Body of pancreas (tissue), 4 donors: ENCODE measurements around the gene CEACAM19. TPM values are rescaled to one million over a fixed set of nuclear protein-coding genes. Genes with fewer than 3 reads are reported as not detected.

Source experiments
- ATAC-seq: fragments of 150-250 bp; one replicate; pipeline ENCODE4 v1.9.1; 2016
- DNase-seq, 4 donors: peaks; one replicate each; pipeline ENCODE4 v3.0.0-alpha.2; 2019
- H3K27ac ChIP-seq, 4 donors: fragments of 200-600 bp; sonication (generic); 1 replicate in 3 of 4; 2 replicates in 1 of 4; pipeline versions ENCODE4 v1.5.1 to v1.6.1; 2016 to 2019; ENCODE audit warnings: mild to moderate bottlenecking in 1 of 4, mixed read lengths in 1 of 4, moderate library complexity in 1 of 4
- H3K27me3 ChIP-seq, 2 donors: fragments of 200-600 bp; sonication (generic); one replicate each; pipeline ENCODE4 v1.6.0; 2016; ENCODE audit warnings: mild to moderate bottlenecking in 1 of 2
- H3K36me3 ChIP-seq, 2 donors: fragments of 200-600 bp; sonication (generic); replicated peaks in 1 of 2; 2 replicates each; pipeline ENCODE4 v1.5.1; 2016; ENCODE audit warnings: low read depth in 2 of 2; ENCODE audit not compliant: insufficient read depth in 1 of 2
- H3K4me1 ChIP-seq: fragments of 200-600 bp; sonication (generic); one replicate; pipeline ENCODE4 v1.6.0; 2016
- H3K4me3 ChIP-seq, 2 donors: fragments of 200-600 bp; sonication (generic); 1 replicate in 1 of 2; 2 replicates in 1 of 2; pipeline ENCODE4 v1.5.1; 2016 to 2019
- H3K9me3 ChIP-seq, 3 donors: fragments of 200-600 bp; sonication (generic); 1 replicate in 2 of 3; 2 replicates in 1 of 3; pipeline ENCODE4 v1.5.1; 2016
- CTCF ChIP-seq, 7 experiments: fragments of 450-650 bp in 4 of 7; fragments of 200-600 bp in 3 of 7; sonication (generic) in 3 of 7; IDR thresholded peaks; one replicate each; pipeline ENCODE4 v1.5.1; 2016 to 2019; ENCODE audit warnings: antibody characterized with exemption in 7 of 7
- POLR2A ChIP-seq, 3 donors: fragments of 450-650 bp; IDR thresholded peaks; one replicate each; pipeline ENCODE4 v1.6.1; 2016; ENCODE audit warnings: antibody characterized with exemption in 3 of 3, mild to moderate bottlenecking in 2 of 3
- WGBS, 2 donors: methylation state at CpG; one replicate each; pipeline ENCODE4 v1.1.5; 2017; 5-methylcytosine and 5-hydroxymethylcytosine counted together
- intact Hi-C: fragments of 100-400 bp; cut with DNase I; formaldehyde crosslinking; loops from one replicate; pipeline ENCODE4 v1.15.1; 2023
- total RNA-seq, 2 donors: library from RNA; depleted of rRNA; stranded (reverse); fragments of >200 nt; gene quantifications; one replicate each; pipeline ENCODE4 v1.1.0, GENCODE V29; 2016

Gene CEACAM19
- total RNA-seq, 2 donors from 2014 or later = 3.9 to 5.3 TPM

DNA sequence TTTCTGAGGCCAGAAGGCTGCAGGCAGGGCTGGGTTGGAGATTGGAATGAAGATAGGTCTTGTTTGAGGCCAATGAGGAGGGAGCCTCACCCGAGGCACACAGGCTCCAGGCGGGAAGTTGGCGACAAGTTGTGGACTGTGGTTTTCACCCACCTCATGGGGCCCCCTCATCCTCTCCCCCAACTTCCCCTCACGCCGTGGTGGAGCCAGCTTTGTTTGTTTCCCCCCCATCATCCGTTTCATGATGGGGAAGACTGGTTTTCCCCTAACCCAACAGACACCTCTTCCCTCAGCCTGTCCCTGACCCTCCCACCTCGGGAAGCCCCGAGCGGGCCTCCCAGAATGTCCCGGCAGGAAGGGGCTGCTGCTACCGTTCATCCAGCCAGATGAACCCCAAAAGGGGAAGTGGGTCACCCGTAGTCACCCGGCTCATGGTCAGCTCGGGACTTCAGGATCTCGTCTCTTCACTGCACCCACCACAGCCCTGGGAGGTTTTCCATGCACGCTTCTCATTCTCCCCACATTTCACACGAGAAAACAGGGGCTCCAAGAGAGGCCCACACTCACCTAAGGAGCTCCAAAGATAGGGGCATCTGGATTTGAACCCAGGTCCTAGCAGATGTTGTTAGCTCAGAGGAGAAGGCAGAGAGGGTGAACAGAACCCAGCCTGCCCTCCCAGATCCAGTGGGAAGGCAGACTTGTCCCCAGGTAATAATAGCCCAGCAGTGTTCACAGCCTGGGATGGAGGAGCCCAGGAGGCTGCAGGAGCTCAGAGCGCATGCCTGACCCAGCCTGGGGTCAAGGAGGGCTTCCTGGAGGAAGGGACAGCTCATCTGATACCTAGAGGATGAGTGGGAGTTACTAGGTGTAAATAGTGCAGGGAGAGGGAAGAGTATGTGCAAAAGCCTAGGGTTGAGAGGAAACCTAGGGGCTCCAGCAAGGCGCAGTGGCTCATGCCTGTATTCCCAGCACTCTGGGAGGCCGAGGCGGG is 51.1 kb downstream of the CEACAM19 start:
- intact Hi-C loops = no loop called here
- Histone ChIP-seq H3K4me1 (peaks cover 58% of the 10 kb centered on the region), H3K27me3 (no peaks in the 10 kb centered on the region), H3K27ac (peak overlapping the region in 2 of 4 donors; percentile 12 to 24), H3K4me3 (no peak overlapping the region), H3K36me3 (no peaks in the 10 kb centered on the region), H3K9me3 (no peaks in the 10 kb centered on the region)
- TF ChIP-seq CTCF (IDR thresholded peaks at IDR 0.05) = no peak
- no peak for TF ChIP-seq POLR2A (IDR thresholded peaks at IDR 0.05)
- ATAC-seq (no peak), DNase-seq (peak in 1 of 4 donors; percentile 43)
- 65 to 71% methylated on average over 17 to 21 of the region's 21 CpGs for WGBS, 2 donors

DNA sequence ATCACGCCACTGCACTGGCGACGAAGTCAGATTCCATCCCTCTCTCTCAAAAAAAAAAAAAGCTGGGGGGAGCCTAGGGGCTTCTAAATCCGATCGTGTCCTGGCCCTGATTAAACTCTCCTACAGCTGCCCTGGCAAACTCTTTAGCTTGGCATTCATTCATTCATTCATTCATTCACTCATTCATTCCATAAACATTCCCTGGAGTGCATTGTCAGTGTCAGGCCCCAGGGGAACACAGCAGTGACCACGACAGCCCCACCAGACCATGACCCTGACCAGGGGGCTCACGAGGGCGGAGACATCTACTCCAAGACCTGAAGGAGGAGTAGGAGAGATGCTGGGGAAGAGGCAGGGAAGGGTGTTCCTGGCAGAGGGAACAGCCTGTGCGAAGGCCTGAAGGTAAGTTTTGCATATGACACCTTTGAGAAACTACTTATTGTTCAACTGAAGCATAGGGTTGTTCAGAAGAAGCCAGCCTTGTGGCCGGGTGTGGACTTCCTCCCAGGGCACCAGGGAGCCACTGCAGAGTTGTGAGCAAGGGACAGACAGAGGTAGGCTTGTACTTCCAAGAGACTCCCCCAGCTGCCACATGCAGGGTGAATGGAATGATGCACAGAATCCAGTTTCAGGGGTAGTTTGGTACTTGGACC is 52.1 kb downstream of the CEACAM19 start:
- no peak overlapping the region for H3K4me3 ChIP-seq

DNA sequence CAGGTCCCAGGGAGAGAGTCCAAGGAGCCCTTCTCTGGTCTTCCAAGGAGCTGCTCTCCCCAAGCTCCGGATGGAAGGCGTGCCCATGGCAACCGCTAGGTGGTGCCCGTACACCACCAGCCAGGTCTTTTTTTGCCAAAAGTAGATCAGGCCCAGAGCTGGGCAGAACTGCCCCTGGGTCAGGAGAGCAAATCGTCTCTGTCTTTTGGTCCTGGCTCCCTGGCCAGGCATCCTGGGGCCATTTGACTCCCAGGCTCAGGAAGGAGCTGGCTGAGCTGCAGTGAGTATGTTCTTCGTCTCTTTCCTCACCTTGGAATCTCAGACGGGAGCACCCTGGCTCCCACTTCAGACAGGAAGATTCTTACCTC is 52.7 kb downstream of the CEACAM19 start:
- intact Hi-C loops = no loop called here
- Histone ChIP-seq H3K27ac (peak overlapping the region; percentile 70 to 86 (median 83)), H3K4me3 (no peak overlapping the region), H3K4me1 (peaks cover 44% of the 10 kb centered on the region), H3K9me3 (no peaks in the 10 kb centered on the region), H3K27me3 (no peaks in the 10 kb centered on the region), H3K36me3 (no peaks in the 10 kb centered on the region)
- TF ChIP-seq POLR2A (IDR thresholded peaks at IDR 0.05) = no peak
- peak; percentile 90 to 99 (median 97) for TF ChIP-seq CTCF (IDR thresholded peaks at IDR 0.05)
- WGBS, 2 donors = 7 to 14% methylated on average over 7 of the region's 7 CpGs
- DNase-seq (peak; percentile 84 to 87 (median 85)), ATAC-seq (peak; percentile 77)

More for the DNA sequence above, 52.1 kb downstream of the CEACAM19 start:
- no peak for ATAC-seq
- no peak for DNase-seq
- Histone ChIP-seq H3K27ac (peak overlapping the region; percentile 70 to 86 (median 83)), H3K36me3 (no peaks in the 10 kb centered on the region), H3K4me1 (peaks cover 48% of the 10 kb centered on the region), H3K9me3 (no peaks in the 10 kb centered on the region), H3K27me3 (no peaks in the 10 kb centered on the region)
- intact Hi-C loops = no loop called here
- WGBS, 2 donors = 51 to 52% methylated on average over 9 to 10 of the region's 10 CpGs
- TF ChIP-seq POLR2A (IDR thresholded peaks at IDR 0.05) = no peak
- TF ChIP-seq CTCF (IDR thresholded peaks at IDR 0.05) = no peak

DNA sequence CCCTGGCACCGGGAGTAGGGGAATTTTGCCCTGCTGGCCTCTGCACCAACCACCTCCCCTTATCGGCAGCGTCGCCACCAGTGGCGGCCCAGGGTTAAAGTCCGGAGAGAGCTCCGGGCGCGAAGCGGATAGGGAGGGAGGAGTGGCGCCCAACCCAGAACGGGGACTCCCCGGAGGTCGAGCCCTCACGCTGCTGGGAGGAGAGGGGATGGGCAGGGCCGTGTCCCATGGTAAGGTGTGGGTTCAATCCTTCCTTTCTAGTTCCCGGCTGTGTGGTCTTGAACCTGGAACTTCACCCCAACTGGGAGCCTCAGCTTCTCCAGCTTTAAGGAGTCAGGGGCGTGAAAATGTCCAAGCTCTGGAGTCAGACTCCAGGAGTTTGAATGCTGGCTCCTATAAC is 54.0 kb downstream of the CEACAM19 start:
- DNase-seq (peak; percentile 82 to 90 (median 86)), ATAC-seq (peak; percentile 88)
- peak in 1 of 3 donors; percentile 33 for TF ChIP-seq POLR2A (IDR thresholded peaks at IDR 0.05)
- TF ChIP-seq CTCF (IDR thresholded peaks at IDR 0.05) = peak in 2 of 7 experiments; percentile 15 to 20
- Histone ChIP-seq H3K27me3 (no peaks in the 10 kb centered on the region), H3K9me3 (no peaks in the 10 kb centered on the region), H3K4me3 (no peak overlapping the region), H3K27ac (peak overlapping the region; percentile 70 to 86 (median 83)), H3K4me1 (peaks cover 35% of the 10 kb centered on the region), H3K36me3 (no peaks in the 10 kb centered on the region)
- 4% methylated on average over 18 of the region's 18 CpGs; no CpG with 5 or more reads in 1 of the 2 donors for WGBS, 2 donors
- intact Hi-C loops = loop anchor here (5.0 kb wide), 1 partner anchor 37 kb away; no protein-coding TSS in a partner anchor
